ENCODE results near the gene ATP6V1D. TPM values are rescaled to one million over a fixed set of nuclear protein-coding genes. Genes with fewer than 3 reads are reported as not detected.
"Not testable (repeated sequence)": the region's sequence is repeated elsewhere in the genome, so short reads cannot be mapped to it uniquely, and the experiment has no call there.

The ATP6V1D gene
- total RNA-seq, 1 donor from 2014 or later, result 41.7 TPM

DNA sequence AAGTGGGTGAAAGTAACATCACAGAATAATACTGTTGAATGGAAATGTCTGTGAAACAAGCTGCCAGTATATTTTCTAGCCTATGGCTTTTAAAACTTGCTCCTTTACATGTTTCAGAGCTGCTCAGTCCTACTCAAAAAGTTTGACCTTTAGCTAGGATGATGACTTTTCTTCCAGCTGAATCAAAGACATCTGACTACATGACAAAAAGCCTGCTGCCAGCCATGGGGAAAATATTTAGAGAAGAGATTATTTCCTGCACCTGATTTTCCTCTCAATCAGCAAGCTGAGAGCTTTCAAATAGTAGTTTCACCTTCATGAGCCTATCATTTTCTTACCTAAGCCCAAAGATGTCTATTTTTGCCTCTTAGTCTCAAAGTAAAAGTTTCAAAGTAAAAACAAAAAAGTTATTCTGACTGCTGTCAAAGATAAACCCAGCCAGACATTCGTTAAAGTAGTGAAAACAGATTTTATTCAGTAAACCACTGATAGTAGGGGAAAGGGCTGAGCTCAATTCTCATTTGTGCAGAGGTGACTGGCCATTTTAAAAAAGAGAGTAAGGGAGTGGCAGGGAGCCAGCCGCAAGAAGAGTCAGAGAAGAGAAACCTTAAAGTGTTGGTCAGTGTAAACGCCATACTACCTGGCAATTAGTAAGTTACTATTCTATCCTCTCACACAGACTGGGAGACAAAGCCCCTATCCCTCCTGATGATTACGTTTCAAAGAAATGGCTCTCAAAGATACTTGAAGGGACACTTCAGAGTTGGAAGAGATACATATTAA lies 2.2 kb downstream of the ATP6V1D start:
- TF ChIP-seq, protein P1, sequence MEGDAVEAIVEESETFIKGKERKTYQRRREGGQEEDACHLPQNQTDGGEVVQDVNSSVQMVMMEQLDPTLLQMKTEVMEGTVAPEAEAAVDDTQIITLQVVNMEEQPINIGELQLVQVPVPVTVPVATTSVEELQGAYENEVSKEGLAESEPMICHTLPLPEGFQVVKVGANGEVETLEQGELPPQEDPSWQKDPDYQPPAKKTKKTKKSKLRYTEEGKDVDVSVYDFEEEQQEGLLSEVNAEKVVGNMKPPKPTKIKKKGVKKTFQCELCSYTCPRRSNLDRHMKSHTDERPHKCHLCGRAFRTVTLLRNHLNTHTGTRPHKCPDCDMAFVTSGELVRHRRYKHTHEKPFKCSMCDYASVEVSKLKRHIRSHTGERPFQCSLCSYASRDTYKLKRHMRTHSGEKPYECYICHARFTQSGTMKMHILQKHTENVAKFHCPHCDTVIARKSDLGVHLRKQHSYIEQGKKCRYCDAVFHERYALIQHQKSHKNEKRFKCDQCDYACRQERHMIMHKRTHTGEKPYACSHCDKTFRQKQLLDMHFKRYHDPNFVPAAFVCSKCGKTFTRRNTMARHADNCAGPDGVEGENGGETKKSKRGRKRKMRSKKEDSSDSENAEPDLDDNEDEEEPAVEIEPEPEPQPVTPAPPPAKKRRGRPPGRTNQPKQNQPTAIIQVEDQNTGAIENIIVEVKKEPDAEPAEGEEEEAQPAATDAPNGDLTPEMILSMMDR (IDR thresholded peaks at IDR 0.05; ENCODE audit: unreplicated experiment), result no peak
- H3K4me1 Mint-ChIP-seq, result peaks cover 34% of the 10 kb centered on the region
- no peaks in the 10 kb centered on the region for H3K9me3 Mint-ChIP-seq
- DNase-seq (ENCODE audit: low spot score in 2 of 2, unreplicated experiment in 2 of 2), result no peak
- peak overlapping the region; percentile 98 for H3K4me3 Mint-ChIP-seq
- peak overlapping the region; percentile 38 for H3K27ac Mint-ChIP-seq
- peaks cover 6% of the 10 kb centered on the region for H3K36me3 Mint-ChIP-seq
- no peaks in the 10 kb centered on the region for H3K27me3 Mint-ChIP-seq (ENCODE audit: low read depth)

DNA sequence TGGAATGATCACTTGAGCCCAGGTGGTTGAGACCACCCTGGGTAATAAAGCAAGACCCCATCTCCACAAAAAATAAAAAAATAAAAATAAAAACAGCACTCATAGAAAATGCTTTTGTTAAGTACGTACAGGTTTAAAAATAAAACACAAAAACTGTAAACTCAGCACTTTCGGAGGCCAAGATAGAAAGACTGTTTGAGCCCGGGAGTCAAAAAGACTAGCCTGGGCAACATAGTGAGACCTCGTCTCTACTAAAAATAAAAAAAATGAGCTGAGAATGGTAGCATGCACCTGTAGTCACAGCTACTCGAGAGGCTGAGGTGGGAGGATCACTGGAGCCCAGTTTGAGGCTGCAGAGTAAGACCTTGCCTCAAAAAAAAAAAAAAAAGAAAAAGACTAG lies 7.5 kb downstream of the ATP6V1D start:
- H3K36me3 Mint-ChIP-seq, result peaks cover 21% of the 10 kb centered on the region
- no peaks in the 10 kb centered on the region for H3K4me1 Mint-ChIP-seq
- H3K27ac Mint-ChIP-seq, result no peak overlapping the region
- H3K27me3 Mint-ChIP-seq (ENCODE audit: low read depth), result no peaks in the 10 kb centered on the region
- H3K4me3 Mint-ChIP-seq, result no peak overlapping the region
- TF ChIP-seq, protein P1 (IDR thresholded peaks at IDR 0.05; ENCODE audit: unreplicated experiment), result no peak
- H3K9me3 Mint-ChIP-seq, result no peaks in the 10 kb centered on the region
- DNase-seq (ENCODE audit: low spot score in 2 of 2, unreplicated experiment in 2 of 2), result no peak

DNA sequence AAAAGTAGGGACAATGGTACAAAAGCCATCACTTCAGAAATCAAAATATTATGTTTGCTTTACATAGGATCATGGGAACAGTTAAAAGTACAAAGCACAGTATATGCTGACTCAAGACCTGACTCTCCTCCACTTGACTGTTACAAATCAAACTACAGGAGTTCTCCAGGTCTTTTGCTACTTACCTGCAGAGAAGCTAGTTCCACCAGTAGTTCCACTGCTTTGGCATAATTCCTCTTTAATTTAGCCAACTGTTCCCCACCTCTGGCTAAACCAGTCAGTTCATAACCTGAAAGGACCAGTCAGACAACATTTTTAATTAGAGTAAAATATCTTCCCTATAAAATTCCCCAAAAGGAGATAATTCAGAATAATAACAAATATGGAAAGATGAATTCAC lies 14.0 kb downstream of the ATP6V1D start:
- TF ChIP-seq, protein P1 (IDR thresholded peaks at IDR 0.05; ENCODE audit: unreplicated experiment), result no peak
- H3K27ac Mint-ChIP-seq, result no peak overlapping the region
- H3K4me1 Mint-ChIP-seq, result no peaks in the 10 kb centered on the region
- no peak overlapping the region for H3K4me3 Mint-ChIP-seq
- DNase-seq (ENCODE audit: low spot score in 2 of 2, unreplicated experiment in 2 of 2), result no peak
- no peaks in the 10 kb centered on the region for H3K9me3 Mint-ChIP-seq
- H3K27me3 Mint-ChIP-seq (ENCODE audit: low read depth), result no peaks in the 10 kb centered on the region
- peaks cover 34% of the 10 kb centered on the region for H3K36me3 Mint-ChIP-seq

DNA sequence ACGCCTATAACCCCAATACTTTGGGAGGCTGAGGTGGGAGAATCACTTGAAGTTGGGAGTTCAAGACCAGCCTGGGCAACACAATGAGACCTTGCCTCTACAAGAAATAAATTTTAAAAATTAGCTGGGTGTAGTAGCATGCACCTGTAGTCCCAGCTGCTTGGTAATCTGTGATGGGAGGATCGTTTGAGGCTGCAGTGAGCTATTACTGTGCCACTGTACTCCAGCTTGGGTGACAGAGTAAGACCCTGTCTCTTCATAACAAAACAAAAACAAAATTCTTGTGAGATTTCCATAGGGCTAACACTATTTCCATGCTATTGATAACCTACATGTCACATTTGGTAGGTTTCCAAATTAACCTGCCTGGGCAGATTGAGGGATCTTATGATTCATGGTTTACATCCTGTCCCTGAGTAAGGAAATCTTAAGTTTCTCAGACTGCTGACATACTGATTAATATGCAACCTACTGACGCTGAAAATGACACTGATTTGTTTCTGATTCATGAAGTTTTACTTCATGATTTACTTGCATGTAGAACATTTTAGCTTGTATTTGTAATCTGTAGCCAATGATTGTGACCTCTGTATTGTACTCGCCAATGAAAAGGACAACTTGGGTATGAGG lies 15.9 kb downstream of the ATP6V1D start:
- TF ChIP-seq, protein P1 (IDR thresholded peaks at IDR 0.05; ENCODE audit: unreplicated experiment), result no peak
- Mint-ChIP-seq H3K4me1 (no peaks in the 10 kb centered on the region), H3K27me3 (ENCODE audit: low read depth) (no peaks in the 10 kb centered on the region), H3K4me3 (no peak overlapping the region), H3K27ac (no peak overlapping the region), H3K36me3 (peaks cover 35% of the 10 kb centered on the region), H3K9me3 (no peaks in the 10 kb centered on the region)
- no peak for DNase-seq (ENCODE audit: low spot score in 2 of 2, unreplicated experiment in 2 of 2)

DNA sequence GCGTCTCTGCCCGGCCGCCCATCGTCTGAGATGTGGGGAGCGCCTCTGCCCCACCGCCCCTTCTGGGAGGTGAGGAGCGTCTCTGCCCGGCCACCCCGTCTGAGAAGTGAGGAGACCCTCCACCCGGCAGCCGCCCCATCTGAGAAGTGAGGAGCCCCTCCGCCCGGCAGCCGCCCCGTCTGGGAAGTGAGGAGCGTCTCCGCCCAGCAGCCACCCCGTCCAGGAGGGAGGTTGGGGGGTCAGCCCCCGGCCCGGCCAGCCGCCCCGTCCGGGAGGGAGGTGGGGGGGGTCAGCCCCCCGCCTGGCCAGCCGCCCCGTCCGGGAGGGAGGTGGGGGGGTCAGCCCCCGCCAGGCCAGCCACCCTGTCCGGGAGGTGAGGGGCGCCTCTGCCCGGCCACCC lies 18.4 kb downstream of the ATP6V1D start:
- H3K27ac Mint-ChIP-seq, H3K9me3 Mint-ChIP-seq, H3K4me3 Mint-ChIP-seq: not testable (repeated sequence)

DNA sequence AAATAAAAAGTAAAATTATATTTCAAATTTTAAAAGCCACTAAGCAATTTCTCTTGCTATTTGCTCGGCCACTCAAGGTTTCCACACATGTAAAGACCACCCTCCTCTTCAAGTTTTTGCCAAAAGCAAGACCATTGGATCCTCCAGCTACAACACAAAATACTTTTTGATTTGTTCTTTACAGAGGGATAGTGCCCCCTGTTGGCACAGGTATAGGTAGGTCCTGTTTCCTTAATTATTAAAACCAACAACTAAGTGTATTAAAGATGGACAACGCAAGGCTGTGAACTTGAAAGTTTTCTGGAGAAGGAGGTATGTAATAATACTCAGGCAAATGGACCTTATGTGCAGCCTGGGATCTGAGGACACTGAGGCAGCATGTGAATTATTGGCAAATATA lies 23.8 kb downstream of the ATP6V1D start:
- Mint-ChIP-seq H3K36me3 (peaks cover 44% of the 10 kb centered on the region), H3K4me1 (peaks cover 6% of the 10 kb centered on the region), H3K9me3 (no peaks in the 10 kb centered on the region), H3K27me3 (ENCODE audit: low read depth) (no peaks in the 10 kb centered on the region), H3K4me3 (no peak overlapping the region), H3K27ac (no peak overlapping the region)
- TF ChIP-seq, protein P1 (IDR thresholded peaks at IDR 0.05; ENCODE audit: unreplicated experiment), result peak; percentile 61
- DNase-seq (ENCODE audit: low spot score in 2 of 2, unreplicated experiment in 2 of 2), result no peak

More for the DNA sequence above, 18.4 kb downstream of the ATP6V1D start:
- H3K27me3 Mint-ChIP-seq (ENCODE audit: low read depth); H3K4me1 Mint-ChIP-seq; DNase-seq (ENCODE audit: low spot score in 2 of 2, unreplicated experiment in 2 of 2): not testable (repeated sequence)
- H3K36me3 Mint-ChIP-seq, result peaks cover 42% of the 10 kb centered on the region
